ENCODE data around the gene CSK.
A peak's percentile ranks its signal among the peaks of the same experiment; 100 is the strongest.
"Not testable (repeated sequence)": the region's sequence is repeated elsewhere in the genome, so short reads cannot be mapped to it uniquely, and the experiment has no call there.

Gene CSK

DNA sequence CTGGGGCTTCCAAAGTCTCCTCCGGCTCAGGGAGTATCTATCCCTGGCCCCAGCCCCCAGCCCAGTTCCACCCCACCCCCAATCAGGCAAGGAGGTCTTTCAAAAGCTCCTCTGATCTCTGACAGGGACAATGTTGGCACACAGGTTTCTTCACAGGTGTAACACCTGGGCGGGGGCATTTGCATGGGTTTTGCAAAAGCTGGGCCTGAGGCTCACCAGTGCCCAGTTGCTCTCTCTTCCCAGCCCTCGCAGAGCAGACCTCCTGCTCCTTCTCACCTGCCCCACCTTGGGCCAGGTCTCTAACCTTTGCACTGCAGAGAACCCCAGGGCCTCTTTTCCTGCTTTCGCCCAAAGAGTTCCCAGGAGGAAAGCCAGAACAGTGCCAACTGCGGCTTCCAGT, 8.6 kb upstream of the CSK start:
- DNase-seq: no peak

DNA sequence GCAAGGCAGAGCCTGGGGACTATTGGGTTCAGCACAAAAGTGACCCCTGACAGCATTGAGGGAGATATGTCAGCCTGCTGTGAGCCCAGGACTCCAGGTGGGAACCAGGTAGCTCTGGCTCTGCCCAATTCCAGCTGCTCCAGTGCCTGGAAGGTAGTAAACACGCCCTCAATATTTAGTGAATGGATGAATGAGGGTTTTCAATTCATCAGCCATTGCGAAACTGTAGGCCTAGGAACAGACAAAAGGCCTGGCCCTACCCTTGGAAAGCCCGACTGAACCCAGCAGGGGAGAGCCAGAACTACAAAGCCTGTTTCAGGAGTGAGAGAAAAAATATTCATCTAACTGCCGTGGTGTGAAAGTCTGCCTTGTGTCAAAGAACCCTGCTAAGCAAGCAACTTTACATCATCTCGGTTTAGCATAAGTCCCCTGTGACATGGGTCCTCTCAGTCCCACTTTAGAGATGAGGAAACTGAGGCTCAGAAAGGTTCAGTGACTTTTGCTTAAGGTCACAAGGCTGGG, 8.1 kb upstream of the CSK start:
- DNase-seq: no peak

DNA sequence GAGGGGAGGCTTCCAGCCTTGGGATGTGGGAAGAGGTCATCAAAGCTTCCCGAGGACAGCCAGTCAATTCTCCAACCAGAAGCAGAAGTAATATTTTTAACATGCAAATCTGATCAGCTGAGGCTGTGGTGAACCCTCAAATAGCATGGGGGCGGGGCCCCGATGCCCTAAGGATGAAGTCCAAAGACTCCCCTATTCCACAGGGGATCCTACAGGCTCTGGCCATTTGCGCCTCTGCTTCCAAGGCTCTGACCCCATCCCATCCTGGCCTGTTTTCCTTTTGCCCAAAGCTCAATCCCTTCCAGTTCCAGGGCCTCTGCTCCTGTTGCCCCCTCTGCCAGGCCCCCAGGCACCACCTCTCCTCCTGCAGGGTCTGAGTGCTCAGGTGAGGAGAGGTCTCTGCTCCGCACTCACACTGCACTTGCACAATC, 6.7 kb upstream of the CSK start:
- DNase-seq: no peak

DNA sequence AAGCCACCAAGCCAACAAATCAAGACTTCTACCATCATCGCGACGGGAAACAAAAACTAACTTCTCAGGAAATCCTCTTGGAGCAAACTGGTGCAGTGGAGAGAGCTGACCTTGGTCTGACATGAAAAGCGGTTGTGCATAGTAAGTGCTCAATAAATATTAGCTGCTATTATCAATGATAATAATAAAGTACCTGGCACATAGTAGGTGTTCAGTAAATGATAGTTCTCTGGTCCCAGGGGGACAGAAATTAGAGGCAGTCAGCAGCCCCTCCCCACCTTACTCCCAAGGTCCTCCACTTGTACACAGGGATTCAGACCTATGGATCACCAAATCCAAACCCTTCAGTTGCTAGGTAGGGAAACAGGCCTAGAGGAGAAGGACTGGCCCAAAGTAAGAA, 6.0 kb upstream of the CSK start:
- DNase-seq: no peak

- DNase-seq: no peak
Measured at GRCh38 chr15:74776821-74777768, 4.8 kb upstream of the CSK start.

DNA sequence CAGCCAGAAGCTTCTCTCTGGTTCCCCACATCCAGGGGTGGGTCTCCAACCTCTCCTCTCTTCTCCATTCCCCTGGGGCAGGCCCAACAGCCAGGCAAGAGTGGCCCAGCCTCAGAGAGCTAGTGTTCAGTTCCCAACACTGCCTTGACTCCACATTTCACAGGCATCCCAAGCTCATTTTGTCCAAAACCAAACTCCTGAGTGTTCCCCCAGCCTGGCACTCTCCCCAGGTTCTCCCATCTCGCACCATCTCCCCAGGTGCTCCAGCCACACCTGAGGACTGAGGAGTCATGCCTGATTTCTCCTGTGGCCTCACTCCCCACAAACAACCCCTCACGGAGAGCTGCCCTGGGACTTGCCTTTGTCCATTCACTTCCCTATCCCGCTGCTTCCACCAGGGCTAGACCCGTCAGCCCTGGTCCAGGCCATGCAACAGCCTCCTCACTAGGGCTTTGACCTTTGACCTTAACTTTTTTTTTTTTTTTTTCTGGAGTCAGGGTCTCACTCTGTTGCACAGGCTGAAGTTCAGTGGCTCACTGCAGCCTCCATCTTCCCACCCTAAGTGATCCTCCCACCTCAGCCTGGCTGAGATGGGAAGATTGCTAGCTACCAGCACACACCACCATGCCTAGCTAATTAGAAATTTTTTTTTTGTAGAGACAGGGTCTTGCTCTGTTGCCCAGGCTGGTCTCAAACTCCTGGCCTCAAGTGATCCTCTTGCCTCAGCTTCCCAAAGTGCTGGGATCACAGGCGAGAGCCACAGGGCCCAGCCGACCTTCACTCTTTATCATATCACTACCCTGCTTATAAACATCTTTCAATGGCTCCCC, 3.9 kb upstream of the CSK start:
- DNase-seq: no peak

DNA sequence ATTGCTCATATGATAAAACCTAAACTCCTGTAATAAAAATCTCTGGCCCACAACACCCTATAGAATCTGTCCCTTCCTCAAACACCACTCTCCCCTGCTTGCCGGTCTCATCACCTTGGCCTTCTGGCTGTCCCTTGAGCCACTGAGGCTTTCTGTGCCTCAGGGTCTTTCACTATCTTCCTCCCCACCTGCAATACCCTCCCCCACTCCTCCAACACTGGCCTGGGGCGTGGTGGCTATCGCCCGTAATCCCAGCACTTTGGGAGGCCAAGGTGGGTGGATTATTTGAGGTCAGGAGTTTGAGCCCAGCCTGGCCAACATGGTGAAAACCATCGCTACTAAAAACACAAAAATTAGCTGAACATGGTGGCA, 3.3 kb upstream of the CSK start:
- no peak for DNase-seq

DNA sequence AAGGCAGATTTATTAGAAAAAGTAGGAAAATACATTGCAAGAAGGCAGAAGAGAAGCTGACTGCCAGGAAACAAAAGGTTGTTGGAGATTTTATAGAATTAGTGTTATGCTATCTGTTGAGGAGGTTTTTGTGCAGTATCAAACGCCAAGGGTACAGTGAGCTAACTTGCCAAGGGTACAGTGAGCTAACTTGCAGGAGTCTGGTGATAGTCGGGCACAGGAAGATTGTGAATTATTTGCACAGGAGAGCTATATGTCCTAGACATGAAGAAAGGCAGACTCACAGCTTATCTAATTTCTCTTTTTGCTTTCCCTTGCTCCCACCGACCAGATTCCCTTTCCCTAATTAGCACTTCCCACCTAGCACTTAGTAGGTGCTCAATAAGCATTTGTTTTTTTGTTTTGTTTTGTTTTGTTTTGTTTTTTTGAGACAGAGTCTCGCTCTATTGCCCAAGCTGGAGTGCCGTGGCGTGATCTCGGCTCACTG, 2.7 kb upstream of the CSK start:
- DNase-seq: no peak

GRCh38 chr15:74780523-74781430, 1.1 kb upstream of the CSK start:
- no peak for DNase-seq

DNA sequence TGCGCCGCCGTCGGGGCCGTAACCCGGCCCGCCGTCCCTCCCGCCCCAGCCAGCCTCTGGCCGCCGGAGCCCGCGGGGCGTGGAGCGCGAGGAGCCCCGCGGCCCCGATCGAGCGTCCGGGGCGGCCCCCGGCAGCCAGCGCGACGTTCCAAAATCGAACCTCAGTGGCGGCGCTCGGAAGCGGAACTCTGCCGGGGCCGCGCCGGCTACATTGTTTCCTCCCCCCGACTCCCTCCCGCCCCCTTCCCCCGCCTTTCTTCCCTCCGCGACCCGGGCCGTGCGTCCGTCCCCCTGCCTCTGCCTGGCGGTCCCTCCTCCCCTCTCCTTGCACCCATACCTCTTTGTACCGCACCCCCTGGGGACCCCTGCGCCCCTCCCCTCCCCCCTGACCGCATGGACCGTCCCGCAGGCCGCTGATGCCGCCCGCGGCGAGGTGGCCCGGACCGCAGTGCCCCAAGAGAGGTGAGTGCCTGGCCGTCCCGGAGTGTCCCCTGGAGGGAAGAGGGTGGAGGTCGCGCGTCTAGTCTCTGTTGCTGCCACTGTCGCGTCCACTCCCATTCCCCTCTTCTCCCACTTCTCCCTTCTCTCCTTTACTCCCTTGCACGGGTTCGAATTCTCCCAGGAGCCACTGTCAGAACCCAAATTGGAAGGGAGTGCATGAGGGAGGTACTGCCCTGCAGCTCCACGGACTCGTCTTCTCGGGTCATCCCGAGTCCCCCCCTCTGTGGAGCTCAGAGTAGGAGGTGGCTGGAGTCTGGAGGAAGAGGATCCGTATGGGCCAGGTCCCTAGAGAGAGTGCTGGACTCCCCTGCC, 585 bp downstream of the CSK start:
- DNase-seq: peak; percentile 59

- DNase-seq: no peak
Measured at GRCh38 chr15:74783072-74783807, 1.4 kb downstream of the CSK start.

DNA sequence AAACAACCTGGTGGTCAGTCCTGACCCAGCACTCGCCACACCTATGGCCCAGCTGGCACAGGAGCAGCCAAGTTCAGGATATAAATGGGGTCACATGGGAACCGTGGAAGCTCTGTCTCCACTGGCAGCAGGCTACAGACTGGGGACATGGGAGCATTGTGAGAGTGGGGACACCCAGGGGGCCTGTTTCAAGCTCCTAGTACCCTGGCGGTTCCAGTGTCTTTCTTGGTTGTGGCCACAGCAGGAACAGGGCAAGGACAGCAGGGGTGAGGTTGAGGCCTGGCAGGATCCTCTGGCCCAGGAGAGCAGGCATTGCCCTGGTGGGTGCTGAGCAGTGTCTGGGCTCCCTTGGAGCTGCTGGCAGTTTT, 1.9 kb downstream of the CSK start:
- DNase-seq: no peak

GRCh38 chr15:74784426-74785193, 2.7 kb downstream of the CSK start:
- DNase-seq: no peak

DNA sequence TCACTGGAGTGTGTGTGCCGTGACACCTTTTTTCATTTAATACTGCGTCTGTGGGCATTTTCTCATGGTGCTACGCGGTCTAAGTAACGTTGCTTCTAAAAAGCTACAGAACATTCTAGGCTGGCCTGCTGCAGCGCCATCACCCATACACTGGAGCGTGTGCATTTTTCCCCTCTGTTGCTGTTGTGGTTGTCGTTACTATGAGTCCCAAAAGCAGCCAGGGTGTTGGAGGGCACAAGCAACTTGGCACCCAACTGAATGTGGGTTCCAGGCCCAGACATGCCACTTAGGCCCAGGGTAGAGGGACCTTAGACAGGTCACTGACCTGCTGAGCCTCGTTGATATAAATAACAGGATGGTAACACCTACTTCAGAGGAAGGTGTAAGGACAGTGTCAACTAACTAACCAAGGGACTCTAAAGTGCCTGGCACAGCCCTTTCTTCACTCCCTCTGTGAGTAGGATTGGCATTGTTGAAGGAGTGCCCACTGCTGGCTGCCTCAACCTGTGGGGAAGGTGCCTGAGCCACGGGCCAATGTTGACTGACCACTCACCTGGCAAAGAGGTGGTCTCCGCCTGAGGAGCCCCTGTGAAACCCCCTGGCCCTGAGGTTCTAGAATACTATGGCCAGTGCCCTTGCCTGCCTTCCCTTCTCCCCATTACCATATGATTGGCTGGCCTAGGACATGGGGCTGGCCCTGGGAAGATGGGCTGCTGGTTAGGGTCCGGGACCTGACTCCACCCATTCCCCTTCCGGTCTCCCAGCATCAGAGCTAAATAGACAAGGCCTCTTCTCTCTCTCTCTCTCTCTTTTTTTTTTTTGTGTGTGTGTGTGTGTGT, 3.5 kb downstream of the CSK start:
- DNase-seq: no peak

- not testable (repeated sequence) for DNase-seq
Measured at GRCh38 chr15:74786081-74786480, 4.2 kb downstream of the CSK start.

- no peak for DNase-seq
Measured at GRCh38 chr15:74786551-74787165, 4.8 kb downstream of the CSK start.

DNA sequence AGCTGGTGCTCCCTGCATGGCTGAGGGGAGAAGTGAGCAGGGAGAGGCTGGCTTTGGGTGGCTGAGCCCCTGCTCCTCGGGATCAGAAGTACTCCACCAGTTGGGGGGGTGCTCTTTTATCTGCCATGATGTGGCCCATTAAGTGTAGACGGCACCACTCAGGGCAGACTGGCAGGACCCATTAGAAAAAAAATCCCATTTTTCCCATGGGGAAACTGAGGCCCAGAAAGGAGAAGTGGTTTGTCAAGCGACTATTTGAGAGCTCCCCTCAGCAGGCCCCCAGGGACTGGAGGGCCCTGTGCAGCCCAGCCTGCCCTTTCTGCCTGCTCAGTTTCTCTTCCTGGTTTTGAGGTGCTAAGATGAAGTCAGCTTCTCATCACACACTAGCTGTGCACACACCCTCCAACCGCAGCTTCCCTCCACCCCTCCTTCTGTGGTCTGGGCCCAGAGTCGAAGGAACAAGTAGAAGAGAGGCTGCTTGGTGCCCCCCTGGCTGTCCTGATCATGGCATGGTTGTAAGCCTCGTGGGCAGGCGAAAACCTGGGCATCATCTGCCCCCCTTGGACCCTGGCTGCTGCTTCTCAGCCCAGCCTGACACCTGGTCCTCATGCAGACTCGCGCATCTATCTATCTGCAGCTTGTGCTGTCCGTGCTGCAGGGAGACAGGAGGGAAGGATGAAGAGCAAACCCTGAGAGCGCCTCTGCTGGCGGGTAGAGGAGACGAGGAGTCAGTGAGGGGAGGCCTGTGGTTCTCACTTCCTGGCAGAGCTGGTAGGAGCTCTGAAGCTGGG, 5.6 kb downstream of the CSK start:
- DNase-seq: peak; percentile 86

All from activated effector memory CD4-positive, alpha-beta T cell treated with Interleukin-2 at 50 U/mL for 16 hours (primary cell).